ENCODE results near the gene DNAAF6. TPM values are rescaled to one million over a fixed set of nuclear protein-coding genes. Genes with fewer than 3 reads are reported as not detected.

Gene DNAAF6
- total RNA-seq, 1 experiment from 2014 or later = not detected

DNA sequence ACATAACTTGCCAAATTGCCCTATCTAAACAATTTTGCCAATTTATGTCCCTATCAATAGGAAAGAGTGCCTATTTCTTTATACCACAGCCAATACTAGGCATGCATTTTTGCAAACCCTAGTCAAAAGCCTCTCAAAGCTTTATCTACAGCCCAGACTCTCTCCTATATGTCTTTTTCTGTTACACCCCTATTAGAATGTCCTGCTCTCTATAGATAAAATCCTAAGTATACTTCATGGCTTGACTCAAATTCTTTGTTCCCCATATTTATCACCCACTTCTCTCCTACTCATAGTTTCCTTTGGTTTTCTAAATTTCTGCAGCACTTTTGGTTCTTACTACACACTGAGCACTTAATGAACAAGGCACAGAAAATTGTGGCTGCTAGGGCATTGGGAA lies 38.2 kb upstream of the DNAAF6 start:
- H3K36me3 ChIP-seq (ENCODE audit: control insufficient read depth, insufficient read depth, low read length) = no peaks in the 10 kb centered on the region
- H3K4me1 ChIP-seq = no peaks in the 10 kb centered on the region
- Mint-ChIP-seq H3K4me3 (ENCODE audit: unreplicated experiment) (no peak overlapping the region), H3K4me1 (ENCODE audit: low read depth, unreplicated experiment) (no peaks in the 10 kb centered on the region), H3K9me3 (ENCODE audit: unreplicated experiment) (no peaks in the 10 kb centered on the region), H3K27me3 (ENCODE audit: insufficient read depth, unreplicated experiment) (no peaks in the 10 kb centered on the region), H3K27ac (ENCODE audit: unreplicated experiment) (no peak overlapping the region), H3K36me3 (ENCODE audit: insufficient read depth, unreplicated experiment) (no peaks in the 10 kb centered on the region)
- ChIA-PET CTCF (no interaction called here), POLR2A (no interaction called here)
- TF ChIP-seq, protein P1, sequence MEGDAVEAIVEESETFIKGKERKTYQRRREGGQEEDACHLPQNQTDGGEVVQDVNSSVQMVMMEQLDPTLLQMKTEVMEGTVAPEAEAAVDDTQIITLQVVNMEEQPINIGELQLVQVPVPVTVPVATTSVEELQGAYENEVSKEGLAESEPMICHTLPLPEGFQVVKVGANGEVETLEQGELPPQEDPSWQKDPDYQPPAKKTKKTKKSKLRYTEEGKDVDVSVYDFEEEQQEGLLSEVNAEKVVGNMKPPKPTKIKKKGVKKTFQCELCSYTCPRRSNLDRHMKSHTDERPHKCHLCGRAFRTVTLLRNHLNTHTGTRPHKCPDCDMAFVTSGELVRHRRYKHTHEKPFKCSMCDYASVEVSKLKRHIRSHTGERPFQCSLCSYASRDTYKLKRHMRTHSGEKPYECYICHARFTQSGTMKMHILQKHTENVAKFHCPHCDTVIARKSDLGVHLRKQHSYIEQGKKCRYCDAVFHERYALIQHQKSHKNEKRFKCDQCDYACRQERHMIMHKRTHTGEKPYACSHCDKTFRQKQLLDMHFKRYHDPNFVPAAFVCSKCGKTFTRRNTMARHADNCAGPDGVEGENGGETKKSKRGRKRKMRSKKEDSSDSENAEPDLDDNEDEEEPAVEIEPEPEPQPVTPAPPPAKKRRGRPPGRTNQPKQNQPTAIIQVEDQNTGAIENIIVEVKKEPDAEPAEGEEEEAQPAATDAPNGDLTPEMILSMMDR (IDR thresholded peaks at IDR 0.05; ENCODE audit: insufficient read depth in 1 of 2, low read depth in 1 of 2, low read length in 1 of 2, severe bottlenecking in 1 of 2, unreplicated experiment in 1 of 2) = no peak
- DNase-seq = no peak
- H3K27me3 ChIP-seq (replicated peaks; ENCODE audit: control insufficient read depth, insufficient read depth, low read length) = no peaks in the 10 kb centered on the region
- no peaks in the 10 kb centered on the region for H3K9me3 ChIP-seq
- intact Hi-C loops (cut with micrococcal nuclease; ENCODE audit: unreplicated experiment) = no loop called here
- BruUV-seq (replicated peaks) = no TSS peak
- no peak overlapping the region for H3K4me3 ChIP-seq (ENCODE audit: low read depth, low read length)

DNA sequence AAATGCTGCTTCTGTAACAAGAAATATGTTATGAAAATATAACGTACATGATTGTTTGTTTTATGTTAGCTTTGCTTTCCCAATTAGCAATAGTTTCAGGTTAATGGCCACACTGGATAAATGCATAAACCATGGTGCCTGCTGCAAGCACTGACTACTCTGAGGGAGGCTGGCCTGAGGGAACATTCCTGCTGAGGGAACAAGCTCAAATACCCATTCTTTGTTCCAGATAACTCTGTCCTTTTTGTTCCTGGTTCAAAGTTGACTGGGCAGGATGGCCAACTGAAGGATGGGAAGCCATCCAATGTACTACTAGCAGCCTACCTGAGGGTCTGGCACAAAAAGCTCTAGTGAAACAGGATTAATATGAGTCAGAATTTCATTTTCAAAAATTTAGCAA lies 37.7 kb upstream of the DNAAF6 start:
- Mint-ChIP-seq H3K36me3 (ENCODE audit: insufficient read depth, unreplicated experiment) (no peaks in the 10 kb centered on the region), H3K9me3 (ENCODE audit: unreplicated experiment) (no peaks in the 10 kb centered on the region), H3K4me3 (ENCODE audit: unreplicated experiment) (no peak overlapping the region), H3K27me3 (ENCODE audit: insufficient read depth, unreplicated experiment) (no peaks in the 10 kb centered on the region), H3K4me1 (ENCODE audit: low read depth, unreplicated experiment) (no peaks in the 10 kb centered on the region), H3K27ac (ENCODE audit: unreplicated experiment) (no peak overlapping the region)
- H3K27me3 ChIP-seq (replicated peaks; ENCODE audit: control insufficient read depth, insufficient read depth, low read length) = no peaks in the 10 kb centered on the region
- ChIA-PET CTCF (no interaction called here), POLR2A (no interaction called here)
- DNase-seq = no peak
- TF ChIP-seq, protein P1 (IDR thresholded peaks at IDR 0.05; ENCODE audit: insufficient read depth in 1 of 2, low read depth in 1 of 2, low read length in 1 of 2, severe bottlenecking in 1 of 2, unreplicated experiment in 1 of 2) = no peak
- no TSS peak for BruUV-seq (replicated peaks)
- H3K4me3 ChIP-seq (ENCODE audit: low read depth, low read length) = no peak overlapping the region
- H3K9me3 ChIP-seq = no peaks in the 10 kb centered on the region
- intact Hi-C loops (cut with micrococcal nuclease; ENCODE audit: unreplicated experiment) = no loop called here
- no peaks in the 10 kb centered on the region for H3K4me1 ChIP-seq
- H3K36me3 ChIP-seq (ENCODE audit: control insufficient read depth, insufficient read depth, low read length) = no peaks in the 10 kb centered on the region

DNA sequence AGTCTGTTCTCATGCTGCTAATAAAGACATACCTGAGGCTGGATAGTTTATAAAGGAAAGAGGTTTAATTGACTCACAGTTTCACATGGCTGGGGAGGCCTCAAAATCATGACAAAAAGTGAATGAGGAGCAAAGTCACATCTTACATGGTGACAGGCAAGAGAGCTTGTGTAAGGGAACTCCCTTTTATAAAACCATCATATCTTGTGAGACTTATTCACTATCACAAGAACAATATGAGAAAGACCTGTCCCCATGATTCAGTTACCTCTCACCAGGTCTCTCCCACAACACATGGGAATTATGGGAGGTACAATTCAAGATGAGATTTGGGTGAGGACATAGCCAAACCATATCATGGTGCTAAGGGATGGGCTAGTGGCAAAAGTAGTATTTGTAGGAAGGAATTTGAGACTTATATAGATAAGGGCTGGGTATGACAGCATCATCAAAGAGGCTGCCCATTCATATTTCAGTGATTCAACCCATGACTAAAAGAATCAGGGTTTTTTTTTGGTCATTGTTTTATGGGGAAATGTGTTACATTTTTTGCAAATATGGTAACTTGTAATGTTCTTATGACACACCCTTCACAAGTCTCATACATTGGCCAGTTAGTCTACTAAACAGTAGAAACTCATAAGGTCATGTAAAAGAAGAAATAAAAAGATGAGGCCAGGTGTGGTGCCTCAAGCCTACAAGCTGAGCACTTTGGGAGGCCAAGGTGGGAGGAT lies 34.9 kb upstream of the DNAAF6 start:
- TF ChIP-seq, protein P1 (IDR thresholded peaks at IDR 0.05; ENCODE audit: insufficient read depth in 1 of 2, low read depth in 1 of 2, low read length in 1 of 2, severe bottlenecking in 1 of 2, unreplicated experiment in 1 of 2) = no peak
- H3K27me3 Mint-ChIP-seq (ENCODE audit: insufficient read depth, unreplicated experiment) = no peaks in the 10 kb centered on the region
- intact Hi-C loops (cut with micrococcal nuclease; ENCODE audit: unreplicated experiment) = no loop called here
- no peaks in the 10 kb centered on the region for H3K36me3 Mint-ChIP-seq (ENCODE audit: insufficient read depth, unreplicated experiment)
- no peaks in the 10 kb centered on the region for H3K27me3 ChIP-seq (replicated peaks; ENCODE audit: control insufficient read depth, insufficient read depth, low read length)
- BruUV-seq (replicated peaks) = no TSS peak
- ChIA-PET POLR2A (no interaction called here), CTCF (no interaction called here)
- no peak overlapping the region for H3K4me3 Mint-ChIP-seq (ENCODE audit: unreplicated experiment)
- DNase-seq = no peak
- no peaks in the 10 kb centered on the region for H3K4me1 ChIP-seq
- H3K9me3 ChIP-seq = no peaks in the 10 kb centered on the region
- H3K9me3 Mint-ChIP-seq (ENCODE audit: unreplicated experiment) = no peaks in the 10 kb centered on the region
- H3K27ac Mint-ChIP-seq (ENCODE audit: unreplicated experiment) = no peak overlapping the region
- H3K4me3 ChIP-seq (ENCODE audit: low read depth, low read length) = no peak overlapping the region
- H3K4me1 Mint-ChIP-seq (ENCODE audit: low read depth, unreplicated experiment) = no peaks in the 10 kb centered on the region
- H3K36me3 ChIP-seq (ENCODE audit: control insufficient read depth, insufficient read depth, low read length) = no peaks in the 10 kb centered on the region
